ENCODE measurements around the gene PLB1. TPM values are rescaled to one million over a fixed set of nuclear protein-coding genes. Genes with fewer than 3 reads are reported as not detected.

PLB1 gene
- total and polyA plus RNA-seq, 3 experiments from 2014 or later: 0.16 to 0.39 (median 0.35) TPM

- POLR2A ChIA-PET: no interaction called here
- H3K27me3 Mint-ChIP-seq: peaks cover 2 to 3% of the 10 kb centered on the region in 2 donors
- no peak overlapping the region for H3K4me3 Mint-ChIP-seq
- H3K27me3 ChIP-seq (ENCODE audit: insufficient read depth, low read length, poor library complexity, severe bottlenecking): no peaks in the 10 kb centered on the region
- H3K9me3 ChIP-seq (ENCODE audit: low read length): no peaks in the 10 kb centered on the region
- H3K9me3 Mint-ChIP-seq: no peaks in the 10 kb centered on the region
- CTCF ChIA-PET: interaction anchor here (0.9 to 1.5 kb wide), 4 partner anchors 8 to 25 kb away, joined by 3 to 4 read pairs (median 4); no protein-coding TSS in a partner anchor
- H3K27ac ChIP-seq (ENCODE audit: low read depth, low read length): no peak overlapping the region
- H3K4me1 ChIP-seq (ENCODE audit: insufficient read depth, low read length): no peaks in the 10 kb centered on the region
- H3K27ac Mint-ChIP-seq: peak overlapping the region in 1 of 8 donors; percentile 1
- no peaks in the 10 kb centered on the region for H3K36me3 Mint-ChIP-seq
- H3K4me3 ChIP-seq (ENCODE audit: low read length): no peak overlapping the region
- no peaks in the 10 kb centered on the region for H3K36me3 ChIP-seq (ENCODE audit: insufficient read depth, low read length)
- DNase-seq: no peak
- no peaks in the 10 kb centered on the region for H3K4me1 Mint-ChIP-seq
These were observed 61.7 kb downstream of the PLB1 start for GRCh38 chr2:28557389-28558131.

- Histone ChIP-seq H3K36me3 (ENCODE audit: insufficient read depth, low read length) (no peaks in the 10 kb centered on the region), H3K4me3 (ENCODE audit: low read length) (no peak overlapping the region), H3K27ac (ENCODE audit: low read depth, low read length) (no peak overlapping the region), H3K27me3 (ENCODE audit: insufficient read depth, low read length, poor library complexity, severe bottlenecking) (no peaks in the 10 kb centered on the region), H3K4me1 (ENCODE audit: insufficient read depth, low read length) (no peaks in the 10 kb centered on the region), H3K9me3 (ENCODE audit: low read length) (no peaks in the 10 kb centered on the region)
- no peak for DNase-seq
- POLR2A ChIA-PET: no interaction called here
- Mint-ChIP-seq H3K36me3 (no peaks in the 10 kb centered on the region), H3K27me3 (peaks cover 2 to 3% of the 10 kb centered on the region in 2 donors), H3K4me3 (no peak overlapping the region), H3K4me1 (no peaks in the 10 kb centered on the region), H3K27ac (no peak overlapping the region), H3K9me3 (no peaks in the 10 kb centered on the region)
- CTCF ChIA-PET: interaction anchor here (0.9 kb wide), 1 partner anchor 8 kb away, joined by 4 read pairs; no protein-coding TSS in a partner anchor
These were observed 62.4 kb downstream of the PLB1 start for GRCh38 chr2:28558158-28558820.

DNA sequence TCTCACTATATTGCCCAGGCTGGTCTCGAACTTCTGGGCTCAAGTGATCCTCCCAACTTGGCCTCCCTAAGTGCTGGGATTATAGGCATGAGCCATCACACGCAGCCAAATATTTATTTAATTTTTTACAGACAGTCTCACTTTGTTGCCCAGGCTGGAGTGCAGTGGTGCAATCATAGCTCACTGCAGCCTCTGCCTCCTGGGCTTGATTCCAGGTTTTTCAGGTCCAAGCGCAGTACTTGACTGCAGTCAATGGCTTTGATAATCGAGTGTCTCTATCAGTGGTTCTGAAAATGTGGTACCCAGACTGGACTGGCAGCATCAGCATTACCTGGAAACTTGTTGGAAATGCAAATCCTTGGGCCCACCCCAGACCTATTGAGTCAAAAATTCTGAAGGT lies 63.1 kb downstream of the PLB1 start:
- no peak overlapping the region for H3K4me3 ChIP-seq (ENCODE audit: low read length)
- CTCF ChIA-PET: no interaction called here
- no peaks in the 10 kb centered on the region for H3K27me3 ChIP-seq (ENCODE audit: insufficient read depth, low read length, poor library complexity, severe bottlenecking)
- POLR2A ChIA-PET: no interaction called here
- no peaks in the 10 kb centered on the region for H3K9me3 ChIP-seq (ENCODE audit: low read length)
- no peak overlapping the region for H3K27ac ChIP-seq (ENCODE audit: low read depth, low read length)
- H3K36me3 ChIP-seq (ENCODE audit: insufficient read depth, low read length): no peaks in the 10 kb centered on the region
- Mint-ChIP-seq H3K4me3 (no peak overlapping the region), H3K4me1 (no peaks in the 10 kb centered on the region), H3K36me3 (no peaks in the 10 kb centered on the region), H3K27ac (no peak overlapping the region), H3K9me3 (no peaks in the 10 kb centered on the region), H3K27me3 (peaks cover 2 to 3% of the 10 kb centered on the region in 2 donors)
- DNase-seq: no peak
- H3K4me1 ChIP-seq (ENCODE audit: insufficient read depth, low read length): no peaks in the 10 kb centered on the region

- H3K27me3 ChIP-seq (ENCODE audit: insufficient read depth, low read length, poor library complexity, severe bottlenecking): no peaks in the 10 kb centered on the region
- Mint-ChIP-seq H3K9me3 (no peaks in the 10 kb centered on the region), H3K4me1 (peaks cover 15 to 21% (median 18%) of the 10 kb centered on the region in 3 donors), H3K27me3 (peaks cover 1 to 3% of the 10 kb centered on the region in 2 donors), H3K27ac (peak overlapping the region in 1 of 8 donors; percentile 3), H3K36me3 (peaks cover 0 to 3% (median 0%) of the 10 kb centered on the region in 3 donors), H3K4me3 (no peak overlapping the region)
- POLR2A ChIA-PET: no interaction called here
- H3K4me3 ChIP-seq (ENCODE audit: low read length): no peak overlapping the region
- H3K27ac ChIP-seq (ENCODE audit: low read depth, low read length): no peak overlapping the region
- H3K9me3 ChIP-seq (ENCODE audit: low read length): no peaks in the 10 kb centered on the region
- no peak for DNase-seq
- CTCF ChIA-PET: interaction anchor here (1.1 to 6.6 kb wide), 2 partner anchors 30 to 59 kb away, joined by 3 to 39 read pairs; no protein-coding TSS in a partner anchor
- H3K36me3 ChIP-seq (ENCODE audit: insufficient read depth, low read length): no peaks in the 10 kb centered on the region
- H3K4me1 ChIP-seq (ENCODE audit: insufficient read depth, low read length): peaks cover 11% of the 10 kb centered on the region
These were observed 68.0 kb downstream of the PLB1 start for GRCh38 chr2:28563869-28564268.

- POLR2A ChIA-PET: no interaction called here
- H3K36me3 Mint-ChIP-seq: peaks cover 0 to 3% (median 1%) of the 10 kb centered on the region in 3 donors
These were observed 68.5 kb downstream of the PLB1 start for GRCh38 chr2:28564346-28564745.

DNA sequence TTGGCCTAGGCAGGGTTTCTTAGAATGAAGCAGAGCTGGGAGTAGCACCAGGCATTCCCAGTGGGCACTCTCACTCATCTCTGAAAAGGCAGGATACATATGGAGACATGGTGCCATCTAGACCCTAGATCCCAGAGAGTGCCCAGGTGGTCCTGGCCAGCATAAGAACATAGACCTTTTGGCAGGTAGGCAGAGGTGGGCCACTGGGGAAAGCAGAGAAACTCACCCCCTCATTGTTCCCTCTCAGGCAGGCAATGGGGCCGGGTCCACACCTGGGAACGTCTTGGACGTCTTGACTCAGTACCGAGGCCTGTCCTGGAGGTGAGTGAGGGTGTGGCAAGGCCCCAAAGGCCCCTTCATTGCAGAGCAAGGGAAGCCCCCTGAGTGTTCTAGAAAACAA lies 69.2 kb downstream of the PLB1 start:
- H3K9me3 ChIP-seq (ENCODE audit: low read length): no peaks in the 10 kb centered on the region
- Mint-ChIP-seq H3K9me3 (no peaks in the 10 kb centered on the region), H3K36me3 (peaks cover 0 to 3% (median 1%) of the 10 kb centered on the region in 3 donors), H3K4me1 (peaks cover 15 to 21% (median 18%) of the 10 kb centered on the region in 3 donors), H3K4me3 (peak overlapping the region in 2 of 7 donors; percentile 19 to 29), H3K27ac (peak overlapping the region in 1 of 8 donors; percentile 78), H3K27me3 (peaks cover 1 to 6% of the 10 kb centered on the region in 2 donors)
- H3K27me3 ChIP-seq (ENCODE audit: insufficient read depth, low read length, poor library complexity, severe bottlenecking): no peaks in the 10 kb centered on the region
- CTCF ChIA-PET: interaction anchor here (1.1 to 6.6 kb wide), 5 partner anchors 8 to 210 kb away, joined by 3 to 39 read pairs (median 4); no protein-coding TSS in a partner anchor
- H3K36me3 ChIP-seq (ENCODE audit: insufficient read depth, low read length): no peaks in the 10 kb centered on the region
- no peak for DNase-seq
- peaks cover 11% of the 10 kb centered on the region for H3K4me1 ChIP-seq (ENCODE audit: insufficient read depth, low read length)
- H3K27ac ChIP-seq (ENCODE audit: low read depth, low read length): no peak overlapping the region
- POLR2A ChIA-PET: no interaction called here
- no peak overlapping the region for H3K4me3 ChIP-seq (ENCODE audit: low read length)

More at GRCh38 chr2:28564346-28564745, 68.5 kb downstream of the PLB1 start:
- Histone ChIP-seq H3K4me1 (ENCODE audit: insufficient read depth, low read length) (peaks cover 11% of the 10 kb centered on the region), H3K4me3 (ENCODE audit: low read length) (no peak overlapping the region), H3K9me3 (ENCODE audit: low read length) (no peaks in the 10 kb centered on the region), H3K27ac (ENCODE audit: low read depth, low read length) (no peak overlapping the region), H3K36me3 (ENCODE audit: insufficient read depth, low read length) (no peaks in the 10 kb centered on the region), H3K27me3 (ENCODE audit: insufficient read depth, low read length, poor library complexity, severe bottlenecking) (no peaks in the 10 kb centered on the region)
- Mint-ChIP-seq H3K27me3 (peaks cover 1 to 5% of the 10 kb centered on the region in 2 donors), H3K9me3 (no peaks in the 10 kb centered on the region), H3K4me3 (no peak overlapping the region), H3K4me1 (peaks cover 15 to 21% (median 18%) of the 10 kb centered on the region in 3 donors), H3K27ac (peak overlapping the region in 1 of 8 donors; percentile 42)
- no peak for DNase-seq
- CTCF ChIA-PET: interaction anchor here (1.1 to 6.6 kb wide), 2 partner anchors 30 to 59 kb away, joined by 3 to 39 read pairs; no protein-coding TSS in a partner anchor

- DNase-seq: no peak
- Histone ChIP-seq H3K4me1 (ENCODE audit: insufficient read depth, low read length) (peaks cover 11% of the 10 kb centered on the region), H3K36me3 (ENCODE audit: insufficient read depth, low read length) (no peaks in the 10 kb centered on the region), H3K4me3 (ENCODE audit: low read length) (no peak overlapping the region), H3K9me3 (ENCODE audit: low read length) (no peaks in the 10 kb centered on the region), H3K27ac (ENCODE audit: low read depth, low read length) (no peak overlapping the region), H3K27me3 (ENCODE audit: insufficient read depth, low read length, poor library complexity, severe bottlenecking) (no peaks in the 10 kb centered on the region)
- Mint-ChIP-seq H3K36me3 (peaks cover 0 to 3% (median 1%) of the 10 kb centered on the region in 3 donors), H3K9me3 (peaks cover 0 to 3% (median 0%) of the 10 kb centered on the region in 5 donors), H3K4me1 (peaks cover 15 to 21% (median 18%) of the 10 kb centered on the region in 3 donors), H3K27ac (peak overlapping the region in 5 of 8 donors; percentile 32 to 95 (median 63)), H3K4me3 (peak overlapping the region; percentile 91 to 97 (median 92)), H3K27me3 (peaks cover 1 to 6% of the 10 kb centered on the region in 2 donors)
- POLR2A ChIA-PET: interaction anchor here (1.9 kb wide), 1 partner anchor 304 kb away, joined by 7 read pairs; the partner anchor contains the start of gene TRMT61B
- CTCF ChIA-PET: interaction anchor here (0.7 to 6.6 kb wide), 21 partner anchors 8 to 390 kb away, joined by 3 to 39 read pairs (median 4); partner anchors contain the start of gene PPP1CB
These were observed 69.9 kb downstream of the PLB1 start for GRCh38 chr2:28565720-28566295.
